22Rv1 (cell line): Measurements from ENCODE around the gene PTPN18.

ENCODE experiments used
- ZFX ChIP-seq: fragments of 450-650 bp; IDR thresholded peaks from 2 replicates; pipeline ENCODE4 v1.6.1; 2017; ENCODE audit warnings: antibody characterized with exemption, borderline replicate concordance
- TF ChIP-seq, protein P1 (sequence below): fragments of 450-650 bp; IDR thresholded peaks from 2 replicates; pipeline ENCODE4 v1.5.1; 2017; ENCODE audit warnings: mild to moderate bottlenecking

GRCh38 chr2:130377491-130377890, 21.6 kb downstream of the PTPN18 start:
- TF ChIP-seq, protein P1, sequence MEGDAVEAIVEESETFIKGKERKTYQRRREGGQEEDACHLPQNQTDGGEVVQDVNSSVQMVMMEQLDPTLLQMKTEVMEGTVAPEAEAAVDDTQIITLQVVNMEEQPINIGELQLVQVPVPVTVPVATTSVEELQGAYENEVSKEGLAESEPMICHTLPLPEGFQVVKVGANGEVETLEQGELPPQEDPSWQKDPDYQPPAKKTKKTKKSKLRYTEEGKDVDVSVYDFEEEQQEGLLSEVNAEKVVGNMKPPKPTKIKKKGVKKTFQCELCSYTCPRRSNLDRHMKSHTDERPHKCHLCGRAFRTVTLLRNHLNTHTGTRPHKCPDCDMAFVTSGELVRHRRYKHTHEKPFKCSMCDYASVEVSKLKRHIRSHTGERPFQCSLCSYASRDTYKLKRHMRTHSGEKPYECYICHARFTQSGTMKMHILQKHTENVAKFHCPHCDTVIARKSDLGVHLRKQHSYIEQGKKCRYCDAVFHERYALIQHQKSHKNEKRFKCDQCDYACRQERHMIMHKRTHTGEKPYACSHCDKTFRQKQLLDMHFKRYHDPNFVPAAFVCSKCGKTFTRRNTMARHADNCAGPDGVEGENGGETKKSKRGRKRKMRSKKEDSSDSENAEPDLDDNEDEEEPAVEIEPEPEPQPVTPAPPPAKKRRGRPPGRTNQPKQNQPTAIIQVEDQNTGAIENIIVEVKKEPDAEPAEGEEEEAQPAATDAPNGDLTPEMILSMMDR, result no peak
- TF ChIP-seq ZFX, result no peak
